ENCODE results near the gene CHST6. TPM values are rescaled to one million over a fixed set of nuclear protein-coding genes. Genes with fewer than 3 reads are reported as not detected.
A peak's percentile ranks its signal among the peaks of the same experiment; 100 is the strongest.
"Not testable (repeated sequence)": the region's sequence is repeated elsewhere in the genome, so short reads cannot be mapped to it uniquely, and the experiment has no call there.

CHST6 gene
- total and polyA plus RNA-seq, 2 donors from 2014 or later: 0.04 to 0.79 TPM

DNA sequence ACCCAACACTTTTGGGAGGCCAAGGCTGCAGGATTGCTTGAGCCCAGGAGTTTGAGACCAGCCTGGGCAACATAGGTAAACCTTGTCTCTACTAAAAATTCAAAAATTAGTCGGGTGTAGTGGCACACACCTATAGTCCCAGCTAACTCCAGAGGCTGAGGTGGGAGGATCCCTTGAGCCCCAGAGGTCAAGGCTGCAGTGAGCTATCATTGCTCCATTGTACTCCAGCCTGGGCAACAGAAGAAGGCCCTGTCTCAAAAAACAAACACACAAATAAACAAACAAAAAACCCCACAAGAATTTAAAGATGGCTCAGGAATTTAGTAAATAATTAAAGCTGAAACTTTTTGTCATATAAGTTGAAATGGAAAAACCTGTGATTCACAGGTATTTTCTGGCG lies 28.5 kb downstream of the CHST6 start:
- TF ChIP-seq, protein P1, sequence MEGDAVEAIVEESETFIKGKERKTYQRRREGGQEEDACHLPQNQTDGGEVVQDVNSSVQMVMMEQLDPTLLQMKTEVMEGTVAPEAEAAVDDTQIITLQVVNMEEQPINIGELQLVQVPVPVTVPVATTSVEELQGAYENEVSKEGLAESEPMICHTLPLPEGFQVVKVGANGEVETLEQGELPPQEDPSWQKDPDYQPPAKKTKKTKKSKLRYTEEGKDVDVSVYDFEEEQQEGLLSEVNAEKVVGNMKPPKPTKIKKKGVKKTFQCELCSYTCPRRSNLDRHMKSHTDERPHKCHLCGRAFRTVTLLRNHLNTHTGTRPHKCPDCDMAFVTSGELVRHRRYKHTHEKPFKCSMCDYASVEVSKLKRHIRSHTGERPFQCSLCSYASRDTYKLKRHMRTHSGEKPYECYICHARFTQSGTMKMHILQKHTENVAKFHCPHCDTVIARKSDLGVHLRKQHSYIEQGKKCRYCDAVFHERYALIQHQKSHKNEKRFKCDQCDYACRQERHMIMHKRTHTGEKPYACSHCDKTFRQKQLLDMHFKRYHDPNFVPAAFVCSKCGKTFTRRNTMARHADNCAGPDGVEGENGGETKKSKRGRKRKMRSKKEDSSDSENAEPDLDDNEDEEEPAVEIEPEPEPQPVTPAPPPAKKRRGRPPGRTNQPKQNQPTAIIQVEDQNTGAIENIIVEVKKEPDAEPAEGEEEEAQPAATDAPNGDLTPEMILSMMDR (IDR thresholded peaks at IDR 0.05; ENCODE audit: borderline replicate concordance, extremely low read depth, insufficient read depth): no peak
- no peaks in the 10 kb centered on the region for H3K27me3 ChIP-seq (ENCODE audit: control insufficient read depth, insufficient read depth, low read length)
- no peak overlapping the region for H3K27ac ChIP-seq (ENCODE audit: low read depth in 2 of 2, low read length in 2 of 2)
- DNase-seq: no peak
- peaks cover 0 to 7% (median 0%) of the 10 kb centered on the region in 3 donors for H3K4me1 ChIP-seq (ENCODE audit: control insufficient read depth in 2 of 3, insufficient read depth in 2 of 3, low read depth in 1 of 3, low read length in 3 of 3)
- H3K36me3 ChIP-seq (ENCODE audit: control insufficient read depth in 2 of 3, insufficient read depth in 3 of 3, low read length in 3 of 3): no peaks in the 10 kb centered on the region
- no peaks in the 10 kb centered on the region for H3K9me3 ChIP-seq (ENCODE audit: control insufficient read depth in 2 of 3, insufficient read depth in 1 of 3, low read length in 3 of 3)
- H3K9ac ChIP-seq (ENCODE audit: low read length in 3 of 3): no peak overlapping the region
- no peak overlapping the region for H3K4me3 ChIP-seq (ENCODE audit: low read length in 3 of 3)
- no peak for FAIRE-seq
- intact Hi-C loops (cut with DNase I): no loop called here

DNA sequence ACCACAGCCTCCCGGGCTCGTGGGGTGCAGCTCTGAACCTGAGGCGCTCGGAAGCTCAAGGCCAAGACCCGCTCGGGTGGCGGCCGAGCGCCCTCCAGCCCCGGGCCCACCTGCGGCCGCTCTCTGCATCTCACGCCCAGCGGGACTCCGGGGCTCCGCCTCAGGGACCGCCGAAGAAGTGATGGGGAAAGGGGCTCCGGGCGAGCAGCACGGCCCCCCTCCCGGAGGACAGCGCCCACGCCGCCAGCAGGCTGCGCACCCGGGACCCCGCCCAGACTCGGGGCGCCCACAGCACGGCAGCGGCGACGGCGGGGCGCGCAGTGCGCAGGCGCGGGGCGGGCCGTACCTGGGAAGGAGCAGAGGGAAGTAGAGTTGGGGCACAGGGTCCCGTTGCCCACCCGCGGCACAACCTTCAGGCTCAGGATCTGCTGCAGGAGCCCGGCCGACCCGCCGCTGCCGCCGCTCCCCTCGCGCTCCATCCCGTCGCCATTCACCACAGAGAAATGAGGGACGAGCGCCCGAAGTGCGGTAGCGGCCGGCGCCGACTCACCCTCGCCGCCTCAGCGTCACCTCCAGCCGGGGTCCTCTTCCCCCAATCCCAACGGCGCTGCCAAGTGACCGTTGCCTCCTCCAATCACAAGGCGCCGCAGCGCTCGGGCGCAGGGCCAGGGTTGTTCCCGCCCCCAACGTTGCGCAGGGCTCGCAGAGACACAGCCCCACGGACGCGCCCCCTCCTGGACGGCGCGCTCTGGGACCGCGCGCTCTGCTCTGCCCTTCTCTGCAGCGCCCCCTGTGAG lies 30.9 kb downstream of the CHST6 start, which contains the start of gene TMEM170A:
Gene TMEM170A (minus strand): TSS at position 568 of the 797 bp plus-strand sequence. CDS start 89 bp downstream, at position 479.
- FAIRE-seq: peak; percentile 77

DNA sequence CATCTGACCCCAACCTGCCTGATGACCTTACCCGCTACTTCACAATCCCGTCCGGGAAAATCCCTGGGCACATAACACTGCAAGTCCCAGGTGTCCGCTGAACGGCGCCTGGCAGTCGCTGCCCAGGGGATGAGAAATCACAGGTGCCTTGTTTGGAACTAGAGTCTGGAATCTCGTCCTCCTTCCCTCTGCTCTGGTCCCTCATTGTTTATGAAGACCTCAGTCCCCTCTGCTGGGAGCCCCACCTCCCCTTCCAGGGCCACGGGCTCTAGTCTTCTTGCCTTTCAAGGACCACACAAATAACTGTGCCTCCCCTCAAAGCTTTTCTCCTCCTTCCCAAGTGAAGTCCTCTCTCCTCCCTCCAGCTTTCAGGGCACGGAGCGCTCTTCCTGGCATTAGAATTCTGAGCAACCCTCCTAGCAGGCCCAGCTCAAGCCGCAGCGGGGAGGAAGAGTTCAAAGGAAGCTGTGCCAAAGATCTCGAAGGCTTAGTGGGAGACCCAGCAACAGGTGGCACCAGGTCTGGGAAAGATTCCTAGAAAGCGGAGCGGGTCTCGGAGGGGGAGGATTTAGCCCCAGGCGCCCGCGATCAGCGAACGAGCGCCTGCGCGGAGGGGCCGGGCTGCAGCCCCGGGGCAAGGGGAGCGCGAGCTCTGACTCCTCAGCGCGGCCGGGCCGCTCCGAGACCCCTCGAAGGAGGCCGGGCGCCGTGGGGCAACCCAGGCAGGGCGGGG lies 31.7 kb downstream of the CHST6 start:
- DNase-seq: peak; percentile 62 to 84 (median 79)
- H3K27ac ChIP-seq (ENCODE audit: low read depth in 2 of 2, low read length in 2 of 2): peak overlapping the region; percentile 97 to 98
- H3K4me1 ChIP-seq (ENCODE audit: control insufficient read depth in 2 of 3, insufficient read depth in 2 of 3, low read depth in 1 of 3, low read length in 3 of 3); H3K9me3 ChIP-seq (ENCODE audit: control insufficient read depth in 2 of 3, insufficient read depth in 1 of 3, low read length in 3 of 3); intact Hi-C loops (cut with DNase I); FAIRE-seq; H3K36me3 ChIP-seq (ENCODE audit: control insufficient read depth in 2 of 3, insufficient read depth in 3 of 3, low read length in 3 of 3); H3K27me3 ChIP-seq (ENCODE audit: control insufficient read depth, insufficient read depth, low read length): not testable (repeated sequence)
- H3K9ac ChIP-seq (ENCODE audit: low read length in 3 of 3): peak overlapping the region; percentile 42 to 78 (median 65)
- peak overlapping the region; percentile 63 to 75 (median 69) for H3K4me3 ChIP-seq (ENCODE audit: low read length in 3 of 3)

More for the DNA sequence above, 30.9 kb downstream of the CHST6 start, which contains the start of gene TMEM170A:
- Histone ChIP-seq H3K4me1 (ENCODE audit: control insufficient read depth in 2 of 3, insufficient read depth in 2 of 3, low read depth in 1 of 3, low read length in 3 of 3) (peaks cover 0 to 7% (median 0%) of the 10 kb centered on the region in 3 donors), H3K4me3 (ENCODE audit: low read length in 3 of 3) (peak within 1 kb of the TSS; percentile 63 to 75 (median 69)), H3K36me3 (ENCODE audit: control insufficient read depth in 2 of 3, insufficient read depth in 3 of 3, low read length in 3 of 3) (no peaks in the 10 kb centered on the region), H3K27me3 (ENCODE audit: control insufficient read depth, insufficient read depth, low read length) (no peaks in the 10 kb centered on the region), H3K9ac (ENCODE audit: low read length in 3 of 3) (peak within 1 kb of the TSS; percentile 47 to 86 (median 78)), H3K27ac (ENCODE audit: low read depth in 2 of 2, low read length in 2 of 2) (peak within 1 kb of the TSS; percentile 97 to 98), H3K9me3 (ENCODE audit: control insufficient read depth in 2 of 3, insufficient read depth in 1 of 3, low read length in 3 of 3) (no peaks in the 10 kb centered on the region)
- intact Hi-C loops (cut with DNase I): no loop called here
- DNase-seq: peak; percentile 99 to 100 (median 99)
- TF ChIP-seq, protein P1 (IDR thresholded peaks at IDR 0.05; ENCODE audit: borderline replicate concordance, extremely low read depth, insufficient read depth): peak; percentile 100

GRCh38 chr16:75462806-75463205 lies 32.4 kb downstream of the CHST6 start:
- intact Hi-C loops (cut with DNase I): no loop called here
- TF ChIP-seq, protein P1 (IDR thresholded peaks at IDR 0.05; ENCODE audit: borderline replicate concordance, extremely low read depth, insufficient read depth): no peak
- H3K27ac ChIP-seq (ENCODE audit: low read depth in 2 of 2, low read length in 2 of 2): no peak overlapping the region
- peak overlapping the region in 2 of 3 donors; percentile 23 to 75 for H3K4me3 ChIP-seq (ENCODE audit: low read length in 3 of 3)
- H3K9me3 ChIP-seq (ENCODE audit: control insufficient read depth in 2 of 3, insufficient read depth in 1 of 3, low read length in 3 of 3): no peaks in the 10 kb centered on the region
- H3K27me3 ChIP-seq (ENCODE audit: control insufficient read depth, insufficient read depth, low read length): no peaks in the 10 kb centered on the region
- H3K4me1 ChIP-seq (ENCODE audit: control insufficient read depth in 2 of 3, insufficient read depth in 2 of 3, low read depth in 1 of 3, low read length in 3 of 3): peaks cover 0 to 7% (median 0%) of the 10 kb centered on the region in 3 donors
- H3K9ac ChIP-seq (ENCODE audit: low read length in 3 of 3): no peak overlapping the region
- no peaks in the 10 kb centered on the region for H3K36me3 ChIP-seq (ENCODE audit: control insufficient read depth in 2 of 3, insufficient read depth in 3 of 3, low read length in 3 of 3)
- FAIRE-seq (no peak), DNase-seq (no peak)
